GM10266 (cell line): Measurements from ENCODE around the gene BCL2.

Experiments used
- DNase-seq: peaks from one replicate; pipeline ENCODE4 v3.0.0; 2012; ENCODE audit errors: extremely low spot score
- TF ChIP-seq, protein P1 (sequence below): IDR thresholded peaks from 2 replicates; pipeline ENCODE4 v1.5.1; 2012; ENCODE audit warnings: mild to moderate bottlenecking, low read depth; ENCODE audit not compliant: control insufficient read depth, insufficient read depth; ENCODE audit errors: missing control alignments

BCL2 gene

DNA sequence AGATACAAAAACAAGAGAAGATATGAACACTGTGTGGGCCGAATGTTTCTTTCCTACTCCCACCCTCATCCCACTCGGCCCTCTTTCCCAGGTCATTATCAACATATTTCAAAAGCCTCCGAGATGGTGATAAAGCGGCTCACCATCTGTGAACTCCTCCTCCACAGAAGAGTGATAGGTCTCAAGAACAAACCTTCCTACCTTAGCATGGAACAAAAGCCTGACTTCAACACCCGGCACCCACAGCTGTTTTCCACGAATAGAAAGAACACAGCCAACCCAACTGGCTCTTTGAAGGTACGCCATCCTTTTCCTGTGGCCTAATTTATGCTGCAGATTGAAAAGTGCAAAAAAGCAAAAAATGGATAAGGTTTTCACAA, 28.8 kb downstream of the BCL2 start:
- no peak for DNase-seq
- TF ChIP-seq, protein P1, sequence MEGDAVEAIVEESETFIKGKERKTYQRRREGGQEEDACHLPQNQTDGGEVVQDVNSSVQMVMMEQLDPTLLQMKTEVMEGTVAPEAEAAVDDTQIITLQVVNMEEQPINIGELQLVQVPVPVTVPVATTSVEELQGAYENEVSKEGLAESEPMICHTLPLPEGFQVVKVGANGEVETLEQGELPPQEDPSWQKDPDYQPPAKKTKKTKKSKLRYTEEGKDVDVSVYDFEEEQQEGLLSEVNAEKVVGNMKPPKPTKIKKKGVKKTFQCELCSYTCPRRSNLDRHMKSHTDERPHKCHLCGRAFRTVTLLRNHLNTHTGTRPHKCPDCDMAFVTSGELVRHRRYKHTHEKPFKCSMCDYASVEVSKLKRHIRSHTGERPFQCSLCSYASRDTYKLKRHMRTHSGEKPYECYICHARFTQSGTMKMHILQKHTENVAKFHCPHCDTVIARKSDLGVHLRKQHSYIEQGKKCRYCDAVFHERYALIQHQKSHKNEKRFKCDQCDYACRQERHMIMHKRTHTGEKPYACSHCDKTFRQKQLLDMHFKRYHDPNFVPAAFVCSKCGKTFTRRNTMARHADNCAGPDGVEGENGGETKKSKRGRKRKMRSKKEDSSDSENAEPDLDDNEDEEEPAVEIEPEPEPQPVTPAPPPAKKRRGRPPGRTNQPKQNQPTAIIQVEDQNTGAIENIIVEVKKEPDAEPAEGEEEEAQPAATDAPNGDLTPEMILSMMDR: no peak

DNA sequence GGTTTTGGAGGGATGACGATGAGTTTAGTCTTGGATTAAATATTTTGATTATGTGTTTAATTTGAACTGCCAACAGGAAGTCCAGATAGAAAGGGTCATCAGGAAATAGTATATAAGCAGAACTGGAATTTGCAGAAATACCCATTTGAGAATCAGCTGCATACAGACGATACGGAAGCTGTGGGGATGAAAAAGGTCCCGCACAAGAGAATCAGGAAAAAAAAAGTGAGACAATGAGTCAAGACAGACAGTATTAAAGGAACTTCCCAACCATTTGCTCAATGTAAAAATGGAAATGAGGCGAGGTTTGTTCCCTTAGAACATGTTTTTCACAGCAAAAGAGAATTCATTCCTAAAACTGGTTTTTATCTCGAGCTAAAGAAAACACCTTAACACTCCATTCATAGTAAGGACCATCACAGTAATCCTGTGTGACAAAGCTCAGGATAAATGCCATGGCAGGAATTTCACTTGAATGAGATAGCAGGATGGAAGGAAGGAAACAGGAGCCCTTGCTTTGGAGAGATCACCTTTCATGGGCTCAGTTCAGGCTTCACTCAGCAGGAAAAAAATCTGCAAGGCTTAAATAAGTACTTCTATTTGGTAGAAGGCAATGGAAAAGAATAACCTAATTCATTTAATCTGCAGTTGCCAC, 29.3 kb downstream of the BCL2 start:
- TF ChIP-seq, protein P1: no peak
- DNase-seq: no peak

DNA sequence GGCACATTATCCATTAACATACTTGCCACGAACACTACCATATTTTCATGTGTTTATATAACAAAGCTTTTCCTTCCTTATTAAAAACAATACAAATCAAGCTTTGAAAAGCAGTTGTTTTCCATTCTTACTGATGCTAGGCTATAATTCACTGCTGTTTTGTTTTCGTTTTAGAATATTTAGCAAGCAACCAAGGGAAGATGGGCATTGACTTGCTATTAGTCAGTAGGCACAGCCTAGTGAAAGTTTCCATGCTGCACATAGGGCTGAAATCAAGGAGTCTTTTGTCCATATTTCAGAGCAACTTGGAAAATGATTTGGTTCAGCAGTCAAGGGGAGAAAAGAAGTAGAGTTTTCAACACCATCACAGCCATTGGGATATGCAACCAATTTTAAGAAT, 31.3 kb downstream of the BCL2 start:
- TF ChIP-seq, protein P1: no peak
- no peak for DNase-seq

DNA sequence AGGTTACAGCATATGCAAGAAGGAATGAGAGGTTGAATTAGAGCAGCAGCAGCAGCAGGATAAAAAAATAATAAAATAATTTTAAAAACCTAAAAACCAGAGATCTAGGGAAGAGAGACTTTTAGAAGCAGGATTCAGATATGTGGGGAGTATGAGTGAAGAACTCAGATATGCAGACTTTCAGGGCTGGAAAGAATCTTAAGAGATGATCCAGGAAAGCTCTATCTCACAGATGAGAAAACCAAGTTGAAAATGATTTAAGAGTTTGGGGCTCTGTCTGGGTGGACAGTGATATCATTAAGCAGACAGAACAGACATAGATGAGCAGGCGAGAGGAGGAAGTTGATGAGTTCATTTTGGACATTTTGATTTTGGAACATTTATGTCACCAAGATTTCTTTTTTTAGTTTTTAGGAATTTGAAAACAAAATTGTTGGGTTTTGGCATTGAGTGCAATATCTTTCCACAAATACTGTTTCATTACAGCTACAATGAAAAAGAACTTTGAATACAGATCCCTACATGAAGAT, 31.8 kb downstream of the BCL2 start:
- TF ChIP-seq, protein P1: no peak
- DNase-seq: no peak

DNA sequence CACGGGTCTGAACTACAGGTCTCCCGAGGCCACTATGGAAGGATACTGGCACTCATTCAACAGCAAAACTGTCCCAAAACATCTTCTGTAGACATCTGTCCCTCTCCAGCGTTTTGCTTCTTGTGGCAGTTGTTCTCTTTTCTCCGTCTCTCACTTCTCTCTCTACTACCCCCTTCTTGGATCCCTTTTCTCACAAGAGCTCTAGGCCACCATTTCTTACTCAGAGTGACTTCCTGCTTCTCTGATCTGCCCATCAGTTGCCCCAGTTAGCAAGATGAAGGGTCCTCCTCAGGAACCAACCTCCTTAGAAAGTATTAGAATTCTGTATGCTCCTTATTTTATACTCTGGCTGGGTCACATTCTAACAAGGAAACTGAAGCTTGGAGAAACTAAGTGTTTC, 32.6 kb downstream of the BCL2 start:
- TF ChIP-seq, protein P1: no peak
- no peak for DNase-seq

DNA sequence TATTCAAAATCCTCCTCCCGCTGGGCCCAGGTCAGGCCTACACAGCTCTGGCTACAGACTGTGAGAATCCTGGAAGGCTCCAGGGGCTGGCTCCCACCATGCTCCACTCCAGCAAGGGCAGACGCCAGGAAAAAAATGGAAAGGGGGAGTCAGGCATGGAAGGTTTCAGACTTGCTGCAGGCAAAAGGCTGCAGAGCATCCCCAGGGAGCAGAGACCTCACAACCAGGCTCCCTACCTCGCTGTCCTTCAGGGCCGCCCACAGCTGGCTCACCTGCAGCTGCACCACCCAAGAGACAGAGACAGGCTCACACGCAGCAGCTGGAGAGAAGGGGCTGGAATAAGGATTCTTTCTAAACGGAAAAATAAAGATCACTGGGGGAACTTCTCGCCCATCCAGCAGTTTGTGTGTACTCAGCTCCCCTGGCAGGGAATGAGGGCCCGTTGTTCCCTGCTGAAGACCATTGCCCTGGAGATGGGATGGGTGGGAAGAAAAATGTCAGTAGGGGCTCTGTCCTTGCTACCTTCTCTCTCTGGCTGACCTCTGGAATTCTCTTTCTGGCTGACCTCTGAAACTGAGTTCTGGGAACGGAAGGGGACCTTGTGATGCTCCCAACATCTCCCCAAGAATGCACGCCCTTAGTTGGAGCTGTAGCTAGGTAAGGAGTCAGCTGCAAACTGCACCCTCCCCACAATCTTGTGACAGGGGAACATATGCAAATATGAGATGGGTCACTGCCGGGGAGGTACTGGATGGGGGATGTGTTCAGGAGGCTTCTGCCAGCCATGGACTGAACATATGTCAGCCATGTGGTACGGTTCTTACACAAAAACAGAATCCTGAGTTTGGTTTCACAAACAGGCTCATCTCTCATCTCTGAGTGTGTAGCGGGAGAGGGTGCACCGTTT, 34.5 kb downstream of the BCL2 start:
- DNase-seq: peak; percentile 35
- TF ChIP-seq, protein P1: no peak
